HEK293T (cell line): ENCODE results near the gene MYLK.

Source experiments
- ARNT ChIP-seq: fragments of 450-650 bp; IDR thresholded peaks from 2 replicates; pipeline ENCODE4 v1.6.1; 2017; ENCODE audit warnings: mild to moderate bottlenecking
- BHLHE40 ChIP-seq: fragments of 450-650 bp; IDR thresholded peaks from 2 replicates; pipeline ENCODE4 v1.6.1; 2016; ENCODE audit warnings: mild to moderate bottlenecking, moderate library complexity, borderline replicate concordance
- ELF4 ChIP-seq: fragments of 450-650 bp; IDR thresholded peaks from 2 replicates; pipeline ENCODE4 v1.6.1; 2017; ENCODE audit warnings: antibody characterized with exemption
- FOXA1 ChIP-seq: fragments of 450-650 bp; IDR thresholded peaks from 2 replicates; pipeline ENCODE4 v1.6.1; 2016; ENCODE audit warnings: mild to moderate bottlenecking
- FOXK2 ChIP-seq: fragments of 450-650 bp; IDR thresholded peaks from 2 replicates; pipeline ENCODE4 v1.6.1; 2016; ENCODE audit warnings: mild to moderate bottlenecking
- FOXM1 ChIP-seq: fragments of 450-650 bp; IDR thresholded peaks from 2 replicates; pipeline ENCODE4 v1.6.1; 2017; ENCODE audit warnings: mild to moderate bottlenecking, borderline replicate concordance
- HDGF ChIP-seq: fragments of 450-650 bp; IDR thresholded peaks from 2 replicates; pipeline ENCODE4 v1.6.1; 2017; ENCODE audit warnings: antibody characterized with exemption, borderline replicate concordance
- L3MBTL2 ChIP-seq: fragments of 450-650 bp; conservative IDR thresholded peaks from 2 replicates; pipeline ENCODE4 v1.6.1; 2016; ENCODE audit warnings: mild to moderate bottlenecking
- SP1 ChIP-seq: fragments of 450-650 bp; IDR thresholded peaks from 2 replicates; pipeline ENCODE4 v1.6.1; 2017
- SUZ12 ChIP-seq: fragments of 450-650 bp; IDR thresholded peaks from 2 replicates; pipeline ENCODE4 v1.6.1; 2016; ENCODE audit warnings: mild to moderate bottlenecking
- TARDBP ChIP-seq: fragments of 450-650 bp; IDR thresholded peaks from 2 replicates; pipeline ENCODE4 v1.6.1; 2016
- ZNF384 ChIP-seq: fragments of 450-650 bp; IDR thresholded peaks from 2 replicates; pipeline ENCODE4 v1.6.1; 2016

GRCh38 chr3:123658118-123658851, 225.8 kb downstream of the MYLK start:
- no peak for TF ChIP-seq TARDBP
- TF ChIP-seq FOXM1 = no peak
- TF ChIP-seq FOXA1 = no peak
- TF ChIP-seq ELF4 = no peak
- no peak for TF ChIP-seq ZNF384
- TF ChIP-seq SP1 = no peak
- no peak for TF ChIP-seq FOXK2
- TF ChIP-seq L3MBTL2 = no peak
- no peak for TF ChIP-seq BHLHE40
- no peak for TF ChIP-seq HDGF
- TF ChIP-seq ARNT = no peak
- no peak for TF ChIP-seq SUZ12
